GM19328 (cell line): ENCODE measurements around the gene RPS3A.
"Not testable (repeated sequence)": the region's sequence is repeated elsewhere in the genome, so short reads cannot be mapped to it uniquely, and the experiment has no call there.

Experiments
- ATAC-seq: cut with Tn5 transposase; IDR thresholded peaks from one replicate; pipeline ENCODE4 v1.9.1; 2021; ENCODE audit warnings: mild to moderate bottlenecking, moderate library complexity; ENCODE audit not compliant: unreplicated experiment

RPS3A gene

GRCh38 chr4:151099229-151099975, at the start of gene RPS3A:
RPS3A (plus strand) TSS chr4:151099628; CDS start chr4:151099653, 25 bp downstream.
- ATAC-seq: peak; percentile 93

- no peak for ATAC-seq
Observed at GRCh38 chr4:151052785-151053184, 46.6 kb upstream of the RPS3A start.

- ATAC-seq: no peak
Observed at GRCh38 chr4:151055539-151055938, 43.9 kb upstream of the RPS3A start.

GRCh38 chr4:151063143-151063542, 36.3 kb upstream of the RPS3A start:
- not testable (repeated sequence) for ATAC-seq

GRCh38 chr4:151067316-151067970, 32.0 kb upstream of the RPS3A start:
- no peak for ATAC-seq

DNA sequence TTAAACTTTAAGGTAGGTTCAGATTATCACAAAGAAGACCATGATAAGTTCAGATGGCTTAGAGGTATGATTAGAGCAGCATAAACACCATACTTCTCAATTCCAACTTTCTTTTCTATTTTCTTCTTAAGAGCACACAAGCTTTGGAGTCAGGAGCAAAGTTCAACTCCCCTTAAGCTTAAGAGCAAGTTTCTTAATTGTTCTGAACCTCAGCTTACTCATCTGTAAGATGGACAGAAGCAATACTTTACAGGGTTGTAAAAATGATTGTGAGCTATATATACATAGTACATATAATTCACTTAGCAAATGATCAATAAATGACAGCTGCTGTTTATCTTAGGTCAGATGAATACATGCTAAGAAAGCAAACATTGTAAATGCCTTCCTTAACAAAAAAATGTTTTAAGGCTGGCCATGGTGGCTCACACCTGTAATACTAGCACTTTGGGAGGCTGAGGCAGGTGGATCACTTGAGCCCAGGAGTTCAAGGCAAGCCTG, 25.0 kb upstream of the RPS3A start:
- ATAC-seq: no peak

GRCh38 chr4:151077978-151078377, 21.4 kb upstream of the RPS3A start:
- not testable (repeated sequence) for ATAC-seq

DNA sequence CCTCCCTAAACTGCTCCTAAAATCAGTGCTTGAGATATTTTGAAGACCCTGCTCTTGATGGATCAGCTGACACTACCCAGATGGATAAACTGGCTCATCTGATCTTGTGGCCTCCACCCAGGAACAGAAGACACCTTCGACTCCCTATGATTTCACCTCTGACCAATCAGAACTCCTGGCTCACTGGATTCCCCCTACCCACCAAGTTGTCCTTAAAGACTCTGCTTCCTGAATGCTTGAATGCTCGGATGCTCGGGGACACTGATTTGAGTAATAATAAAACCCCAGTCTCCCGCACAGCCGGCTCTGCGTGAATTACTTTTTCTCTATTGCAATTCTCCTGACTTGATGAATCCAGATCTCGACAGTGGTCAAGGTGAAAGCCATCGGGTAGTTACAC, 12.0 kb upstream of the RPS3A start:
- no peak for ATAC-seq

DNA sequence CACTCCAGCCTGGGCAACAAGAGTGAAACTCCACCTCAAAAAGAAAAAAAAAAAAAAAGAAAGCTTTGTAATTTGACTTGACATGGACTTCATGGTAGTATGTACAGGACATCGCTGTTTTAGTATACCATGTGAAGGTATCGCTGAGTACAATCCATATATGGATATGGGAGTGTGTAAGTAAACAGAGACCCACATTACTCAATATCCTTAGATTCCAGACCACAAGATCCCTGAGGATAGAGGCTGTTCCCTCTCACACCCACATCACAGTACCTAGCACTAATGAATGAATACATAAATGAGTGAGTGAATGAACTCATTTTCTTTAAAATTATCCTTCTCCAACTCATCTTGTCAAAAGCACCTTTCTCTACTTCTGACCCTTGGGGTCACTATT, 8.4 kb upstream of the RPS3A start:
- ATAC-seq: no peak

GRCh38 chr4:151092488-151092887, 6.9 kb upstream of the RPS3A start:
- ATAC-seq: no peak

DNA sequence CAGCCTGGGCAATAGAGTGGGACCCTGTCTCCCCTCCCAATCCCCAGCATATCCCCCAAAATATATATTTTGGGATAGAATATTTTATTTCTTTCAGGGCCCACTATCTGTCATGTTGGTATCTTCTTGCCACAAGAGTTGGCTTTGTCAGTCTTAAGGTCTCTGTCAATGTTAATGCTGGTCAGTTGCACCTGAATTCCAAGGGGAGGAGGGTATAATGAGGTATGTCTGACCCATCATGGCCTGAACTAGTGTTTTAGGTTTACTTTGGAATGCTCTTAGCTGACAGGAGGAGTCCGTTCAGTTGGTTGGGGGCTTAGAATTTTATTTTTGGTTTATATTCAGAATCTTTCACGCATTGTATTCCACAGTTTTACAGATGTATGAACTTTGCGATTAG, 6.2 kb upstream of the RPS3A start:
- ATAC-seq: no peak

DNA sequence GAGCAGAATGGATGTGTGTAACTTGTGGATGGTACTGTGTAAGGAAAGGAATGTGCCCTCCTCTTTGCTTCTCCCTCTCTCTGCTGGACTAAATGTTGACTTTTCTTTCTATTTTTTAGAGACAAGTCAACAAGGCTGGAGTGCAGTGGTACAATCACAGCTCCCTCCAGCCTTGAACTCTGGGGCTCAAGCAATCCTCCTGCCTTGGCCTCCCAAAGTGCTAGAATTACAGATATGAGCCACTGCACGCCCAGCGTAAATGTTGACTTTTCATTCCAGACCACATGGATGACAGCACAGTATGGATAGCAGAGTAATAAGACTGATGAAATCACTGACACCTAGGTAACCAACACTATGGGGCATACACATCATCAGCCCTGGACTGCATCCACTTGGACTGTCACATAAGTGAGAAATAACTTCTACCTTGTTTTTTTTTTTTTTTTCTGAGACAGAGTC, 5.1 kb upstream of the RPS3A start:
- ATAC-seq: no peak

GRCh38 chr4:151095142-151095541, 4.3 kb upstream of the RPS3A start:
- no peak for ATAC-seq

DNA sequence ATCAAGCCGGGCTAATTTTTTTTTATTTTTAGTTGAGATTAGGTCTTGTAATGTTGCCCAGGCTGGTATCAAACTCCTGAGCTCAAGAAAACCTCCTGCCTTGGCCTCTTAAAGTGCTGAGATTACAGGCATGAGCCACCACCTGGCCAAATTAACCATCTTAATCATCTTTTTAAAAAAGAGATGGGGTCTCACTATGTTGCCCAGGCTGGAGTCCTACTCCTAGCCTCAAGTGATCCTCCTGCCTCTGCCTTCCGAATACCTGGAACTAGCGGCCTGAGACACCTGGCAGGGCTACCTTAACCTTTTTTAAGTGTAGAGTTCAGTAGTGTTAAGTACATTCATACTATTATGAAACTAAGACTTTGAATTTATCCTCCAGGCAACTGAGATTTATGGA, 1.7 kb upstream of the RPS3A start:
- ATAC-seq: no peak

GRCh38 chr4:151098979-151099228, 524 bp upstream of the RPS3A start:
- ATAC-seq: no peak

- no peak for ATAC-seq
Observed at GRCh38 chr4:151099976-151100417, 569 bp downstream of the RPS3A start.

GRCh38 chr4:151100531-151100930, 1.1 kb downstream of the RPS3A start:
- ATAC-seq: no peak

- no peak for ATAC-seq
Observed at GRCh38 chr4:151103758-151104157, 4.3 kb downstream of the RPS3A start.

DNA sequence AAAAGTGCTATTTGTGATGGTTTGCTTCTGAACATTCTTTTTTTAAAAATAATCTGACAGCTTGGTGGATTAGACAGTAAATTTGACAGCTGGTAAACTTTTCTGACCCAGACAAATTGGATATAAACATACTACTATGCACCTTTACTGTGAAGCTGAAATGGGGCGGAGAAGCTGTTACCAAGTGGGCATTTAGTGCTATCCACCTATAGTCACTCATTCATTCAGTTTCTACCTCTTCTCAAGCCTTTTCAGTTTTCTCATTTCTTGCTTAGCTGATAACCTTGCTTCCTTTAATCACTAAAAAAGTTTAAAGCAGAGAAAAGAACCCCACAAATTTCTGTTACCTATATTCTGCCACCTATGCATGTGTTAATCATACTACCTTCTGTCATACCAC, 5.2 kb downstream of the RPS3A start:
- no peak for ATAC-seq

DNA sequence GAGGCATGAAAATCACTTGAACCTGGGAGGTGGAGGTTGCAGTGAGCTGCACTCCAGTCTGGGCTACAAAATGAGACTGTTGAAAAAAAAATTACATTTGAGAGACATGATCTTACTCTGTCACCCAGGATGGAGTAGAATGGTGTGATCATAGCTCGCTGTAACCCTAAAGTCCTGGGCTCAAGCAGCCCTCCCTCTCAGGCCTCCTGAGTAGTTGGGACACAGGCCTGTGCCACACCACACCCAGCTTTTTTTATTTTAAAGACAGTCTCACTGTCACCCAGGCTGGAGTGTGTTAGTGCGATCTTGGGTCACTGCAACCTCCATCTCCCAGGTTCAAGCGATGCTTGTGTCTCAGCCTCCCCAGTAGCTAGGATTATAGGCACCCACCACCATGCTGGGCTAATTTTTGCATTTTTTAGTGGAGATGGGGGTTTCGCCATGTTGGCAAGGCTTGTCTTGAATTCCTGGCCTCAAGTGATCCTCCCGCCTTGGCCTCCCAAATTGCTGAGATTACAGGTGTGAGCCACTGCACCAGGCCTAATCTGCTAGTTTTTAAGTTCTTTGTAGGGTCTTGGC, 6.1 kb downstream of the RPS3A start:
- ATAC-seq: no peak

DNA sequence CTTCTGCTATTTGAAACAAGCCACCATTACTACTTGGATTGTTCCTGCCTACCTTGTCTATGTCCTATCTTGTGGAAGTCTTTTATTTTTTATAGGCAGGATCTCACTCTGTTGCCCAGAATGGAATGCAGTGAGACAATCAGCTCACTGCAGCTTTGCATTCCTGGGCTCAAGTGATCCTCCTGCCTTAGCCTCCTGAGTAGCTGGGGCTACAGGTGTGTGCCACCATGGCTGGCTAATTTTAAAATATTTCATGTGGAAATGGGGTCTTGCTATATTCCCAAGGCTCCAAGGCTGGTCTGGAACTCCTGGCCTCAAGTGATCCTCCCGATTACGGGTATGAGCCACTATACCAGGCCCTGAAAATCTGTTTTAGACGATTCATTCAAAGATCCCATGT, 7.6 kb downstream of the RPS3A start:
- ATAC-seq: no peak

GRCh38 chr4:151110236-151110635, 10.8 kb downstream of the RPS3A start:
- ATAC-seq: no peak
